SU-DHL-6 (cell line): ENCODE results near the gene RASSF4.

ENCODE experiments used
- CTCF ChIP-seq: fragments of 200-600 bp; sonication (generic); IDR thresholded peaks from one replicate; pipeline ENCODE4 v1.5.1; 2017; ENCODE audit warnings: antibody characterized with exemption, mild to moderate bottlenecking, low read length, moderate library complexity; ENCODE audit not compliant: insufficient read depth, poor library complexity, severe bottlenecking
- EZH2phosphoT487 ChIP-seq: fragments of 200-600 bp; sonication (generic), shearing (Covaris generic); conservative IDR thresholded peaks from 2 replicates; pipeline ENCODE4 v1.6.1; 2018; ENCODE audit warnings: mild to moderate bottlenecking, antibody characterized with exemption, low read length, moderate library complexity, mixed read lengths

GRCh38 chr10:44990965-44991364 is 31.4 kb downstream of the RASSF4 start:
- TF ChIP-seq CTCF: no peak
- TF ChIP-seq EZH2phosphoT487: no peak
